Hypothalamus (tissue), 51 donors: ENCODE data around the gene ATP10A.

ENCODE experiments used
- DNase-seq, 51 donors: peaks; one replicate each; lab custom pipeline; 2025; lab: John Stamatoyannopoulos, UW

The ATP10A gene

GRCh38 chr15:25830844-25831451 is 32.2 kb downstream of the ATP10A start:
- DNase-seq, result peak in 1 of 51 donors; percentile 37

- DNase-seq, result no peak
Observed at GRCh38 chr15:25829073-25829472, 34.1 kb downstream of the ATP10A start.

- DNase-seq, result no peak
Observed at GRCh38 chr15:25825207-25825606, 37.9 kb downstream of the ATP10A start.

GRCh38 chr15:25824618-25825017 is 38.5 kb downstream of the ATP10A start:
- DNase-seq, result no peak

GRCh38 chr15:25812845-25813244 is 50.3 kb downstream of the ATP10A start:
- DNase-seq, result no peak

GRCh38 chr15:25812073-25812472 is 51.1 kb downstream of the ATP10A start:
- DNase-seq, result no peak

- DNase-seq, result no peak
Observed at GRCh38 chr15:25811481-25811906, 51.6 kb downstream of the ATP10A start.

GRCh38 chr15:25810631-25811091 is 52.5 kb downstream of the ATP10A start:
- DNase-seq, result no peak

- no peak for DNase-seq
Observed at GRCh38 chr15:25810154-25810553, 53.0 kb downstream of the ATP10A start.

- no peak for DNase-seq
Observed at GRCh38 chr15:25807063-25807462, 56.1 kb downstream of the ATP10A start.

- DNase-seq, result peak in 3 of 51 donors; percentile 4 to 37 (median 10)
Observed at GRCh38 chr15:25805031-25805430, 58.1 kb downstream of the ATP10A start.

- no peak for DNase-seq
Observed at GRCh38 chr15:25804451-25804850, 58.7 kb downstream of the ATP10A start.

- DNase-seq, result no peak
Observed at GRCh38 chr15:25803541-25803940, 59.6 kb downstream of the ATP10A start.

- no peak for DNase-seq
Observed at GRCh38 chr15:25803036-25803435, 60.1 kb downstream of the ATP10A start.

GRCh38 chr15:25802285-25802830 is 60.8 kb downstream of the ATP10A start:
- DNase-seq, result no peak

GRCh38 chr15:25801586-25802284 is 61.4 kb downstream of the ATP10A start:
- no peak for DNase-seq

- DNase-seq, result no peak
Observed at GRCh38 chr15:25800761-25801515, 62.2 kb downstream of the ATP10A start.

GRCh38 chr15:25799906-25800700 is 63.0 kb downstream of the ATP10A start:
- DNase-seq, result no peak

GRCh38 chr15:25797936-25798901 is 64.9 kb downstream of the ATP10A start:
- no peak for DNase-seq
